IPS DF 4.7 (cell line): Measurements from ENCODE around the gene AKAP9.
"Not testable (repeated sequence)": the region's sequence is repeated elsewhere in the genome, so short reads cannot be mapped to it uniquely, and the experiment has no call there.

Experiments
- DNase-seq: peaks from one replicate; pipeline ENCODE4 v3.0.0-alpha.2; 2013; ENCODE audit warnings: low spot score; ENCODE audit errors: extremely low read depth

The AKAP9 gene

DNA sequence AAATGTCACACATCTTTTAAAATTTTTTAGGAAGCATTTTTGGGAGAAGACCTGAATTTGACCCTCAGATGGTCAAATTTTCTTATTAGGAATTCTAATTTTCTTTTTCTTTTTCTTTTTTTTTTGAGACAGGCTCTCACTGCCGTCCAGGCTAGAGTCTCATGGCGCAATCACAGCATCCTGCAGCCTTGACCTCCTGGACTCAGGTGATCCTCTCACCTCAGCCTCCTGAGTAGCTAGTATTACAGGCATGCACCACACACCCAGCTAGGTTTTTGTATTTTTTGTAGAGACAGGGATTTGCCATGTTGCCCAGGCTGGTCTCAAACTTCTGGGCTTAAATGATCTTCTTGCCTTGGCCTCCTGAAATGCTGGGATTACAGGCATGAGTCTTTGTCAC, 65.4 kb downstream of the AKAP9 start:
- no peak for DNase-seq

GRCh38 chr7:92010215-92010614, 69.6 kb downstream of the AKAP9 start:
- no peak for DNase-seq

DNA sequence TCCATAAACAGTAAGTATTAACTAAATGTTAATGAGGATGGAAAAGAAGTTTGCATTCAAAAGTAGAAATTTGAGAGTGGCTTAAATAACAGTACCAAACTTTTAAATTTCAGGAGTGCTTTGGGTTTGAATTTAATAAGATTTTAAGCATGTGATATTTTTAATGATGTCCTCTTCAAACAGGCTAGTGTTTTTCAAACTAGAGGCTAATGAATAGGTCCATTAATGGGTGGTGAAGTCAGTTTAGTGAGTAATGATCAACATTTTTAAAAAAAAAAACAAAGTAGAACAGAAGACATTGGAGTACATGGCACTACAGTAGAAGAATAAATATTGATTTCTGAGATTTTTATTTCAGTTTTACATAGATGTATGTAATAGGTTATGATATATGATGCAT, 72.9 kb downstream of the AKAP9 start:
- no peak for DNase-seq

GRCh38 chr7:92020636-92021035, 80.0 kb downstream of the AKAP9 start:
- DNase-seq, result no peak

- DNase-seq, result no peak
Measured at GRCh38 chr7:92025260-92025659, 84.6 kb downstream of the AKAP9 start.

DNA sequence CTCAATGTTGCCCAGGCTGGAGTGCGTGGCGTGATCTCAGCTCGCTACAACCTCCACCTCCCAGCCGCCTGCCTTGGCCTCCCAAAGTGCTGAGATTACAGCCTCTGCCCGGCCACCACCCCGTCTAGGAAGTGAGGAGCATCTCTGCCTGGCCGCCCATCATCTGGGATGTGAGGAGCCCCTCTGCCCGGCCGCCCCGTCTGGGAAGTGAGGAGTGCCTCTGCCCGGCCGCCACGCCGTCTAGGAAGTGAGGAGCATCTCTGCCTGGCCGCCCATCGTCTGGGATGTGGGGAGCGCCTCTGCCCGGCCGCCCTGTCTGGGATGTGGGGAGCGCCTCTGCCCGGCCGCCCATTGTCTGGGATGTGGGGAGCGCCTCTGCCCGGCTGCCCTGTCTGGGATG, 86.0 kb downstream of the AKAP9 start:
- DNase-seq, result not testable (repeated sequence)

DNA sequence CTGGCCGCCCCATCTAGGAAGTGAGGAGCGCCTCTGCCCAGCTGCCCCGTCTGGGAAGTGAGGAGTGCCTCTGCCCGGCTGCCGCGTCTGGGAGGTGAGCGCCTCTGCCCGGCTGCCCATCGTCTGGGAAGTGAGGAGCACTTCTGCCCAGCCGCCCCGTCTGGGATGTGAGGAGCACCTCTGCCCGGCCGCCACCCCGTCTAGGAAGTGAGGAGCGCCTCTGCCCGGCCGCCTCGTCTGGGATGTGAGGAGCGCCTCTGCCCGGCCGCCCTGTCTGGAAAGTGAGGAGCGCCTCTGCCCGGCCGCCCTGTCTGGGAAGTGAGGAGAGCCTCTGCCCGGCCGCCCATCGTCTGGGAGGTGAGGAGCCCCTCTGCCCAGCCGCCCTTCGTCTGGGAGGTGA, 86.5 kb downstream of the AKAP9 start:
- DNase-seq, result not testable (repeated sequence)

DNA sequence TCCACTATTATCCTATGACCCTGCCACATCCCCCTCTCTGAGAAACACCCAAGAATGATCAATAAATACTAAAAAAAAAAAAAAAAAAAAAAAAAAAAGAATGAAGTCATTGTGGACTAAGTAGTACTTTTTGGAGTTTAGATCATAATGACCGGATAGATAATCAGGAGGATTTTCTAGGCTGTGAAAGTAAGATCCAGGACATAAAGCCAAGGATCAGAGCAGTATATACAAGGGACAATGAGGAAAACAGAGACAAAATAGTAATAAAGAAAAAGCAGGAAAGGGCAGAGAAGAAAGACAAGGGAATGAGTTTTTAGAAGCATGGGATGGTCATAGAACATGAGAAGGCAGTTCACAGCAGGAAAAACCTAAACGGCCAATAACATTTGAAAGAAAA, 87.6 kb downstream of the AKAP9 start:
- DNase-seq, result no peak

DNA sequence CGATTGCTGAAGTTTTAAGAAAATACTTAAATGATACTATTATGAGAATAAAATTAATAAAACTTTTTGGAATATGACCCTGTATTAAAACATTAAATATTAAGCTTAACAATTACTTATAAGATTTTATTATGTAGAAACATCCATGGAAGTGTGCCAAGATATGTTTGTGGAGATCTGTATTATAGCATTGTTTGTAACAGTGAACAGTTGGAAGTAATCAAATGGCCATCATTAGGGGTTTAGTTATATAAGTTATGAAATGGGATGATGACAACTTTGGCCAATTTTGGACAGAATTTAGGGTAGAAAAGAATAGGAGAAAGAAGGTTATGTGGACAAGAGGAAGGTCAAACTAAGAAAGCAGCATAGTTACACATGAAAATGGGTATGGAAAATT, 88.0 kb downstream of the AKAP9 start:
- DNase-seq, result no peak

- no peak for DNase-seq
Measured at GRCh38 chr7:92034116-92034515, 93.5 kb downstream of the AKAP9 start.

GRCh38 chr7:92035576-92035975, 94.9 kb downstream of the AKAP9 start:
- no peak for DNase-seq

GRCh38 chr7:92039900-92040299, 99.2 kb downstream of the AKAP9 start:
- no peak for DNase-seq

DNA sequence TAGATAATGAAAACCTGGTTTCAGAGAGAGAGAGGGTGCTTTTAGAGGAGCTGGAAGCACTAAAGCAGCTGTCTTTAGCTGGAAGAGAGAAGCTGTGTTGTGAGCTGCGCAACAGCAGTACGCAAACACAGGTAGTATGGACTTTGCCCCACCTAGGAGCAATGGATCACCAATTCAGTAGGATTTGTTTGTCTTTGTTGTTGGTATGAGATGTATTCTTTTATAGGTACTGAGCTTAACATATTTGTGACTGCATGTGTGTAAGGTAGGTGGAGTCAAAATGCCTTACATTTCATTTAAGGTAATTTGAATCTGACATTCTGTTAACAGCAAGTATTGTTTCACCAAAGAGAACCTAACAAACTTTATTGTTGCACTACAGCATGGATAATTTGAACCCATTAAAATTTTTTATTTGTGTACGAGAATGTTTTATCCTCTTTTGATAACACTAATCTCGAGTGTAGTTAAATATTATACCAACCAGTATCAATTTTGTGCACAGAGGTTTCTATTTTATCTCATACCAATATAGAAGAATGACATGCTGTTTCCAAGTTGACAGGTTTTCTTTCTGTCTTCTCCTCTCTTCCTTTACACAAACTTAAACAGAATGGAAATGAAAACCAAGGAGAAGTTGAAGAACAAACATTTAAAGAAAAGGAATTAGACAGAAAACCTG, 101.5 kb downstream of the AKAP9 start:
- no peak for DNase-seq

GRCh38 chr7:92043098-92043497, 102.4 kb downstream of the AKAP9 start:
- no peak for DNase-seq

DNA sequence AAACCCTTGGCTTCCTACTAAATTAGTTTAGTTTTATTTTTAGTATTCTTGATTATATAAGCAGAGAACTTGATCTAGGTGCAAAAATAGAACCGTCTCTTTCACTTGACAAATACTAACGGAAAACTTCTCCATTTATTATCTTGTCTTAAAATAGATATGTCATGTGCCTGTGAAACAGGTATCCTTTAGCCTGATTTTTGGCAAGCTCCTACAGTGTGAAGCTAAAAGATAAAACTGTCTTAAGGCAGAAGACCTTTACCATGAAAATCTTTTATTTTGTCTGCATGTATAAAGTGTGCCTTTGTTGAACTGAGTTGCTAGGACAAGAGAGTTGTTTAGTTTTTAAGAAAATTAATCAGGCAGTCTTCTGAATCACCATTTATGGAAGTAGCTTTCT, 103.0 kb downstream of the AKAP9 start:
- no peak for DNase-seq

GRCh38 chr7:92044148-92044547, 103.5 kb downstream of the AKAP9 start:
- DNase-seq, result no peak

DNA sequence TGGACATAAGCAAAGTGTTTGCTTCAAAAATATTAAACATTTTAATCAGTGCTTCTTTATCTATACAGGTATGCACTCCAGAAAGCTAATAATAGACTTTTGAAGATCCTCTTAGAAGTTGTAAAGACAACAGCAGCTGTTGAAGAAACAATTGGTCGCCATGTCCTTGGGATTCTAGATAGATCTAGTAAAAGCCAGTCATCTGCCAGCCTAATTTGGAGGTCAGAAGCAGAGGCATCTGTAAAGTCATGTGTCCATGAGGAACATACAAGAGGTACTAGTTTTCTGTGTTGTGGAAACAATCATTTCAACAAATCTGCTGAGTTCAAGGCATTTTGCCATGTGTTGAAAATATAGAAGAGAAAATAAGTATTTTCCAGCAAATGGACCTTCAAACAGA, 104.3 kb downstream of the AKAP9 start:
- DNase-seq, result no peak

DNA sequence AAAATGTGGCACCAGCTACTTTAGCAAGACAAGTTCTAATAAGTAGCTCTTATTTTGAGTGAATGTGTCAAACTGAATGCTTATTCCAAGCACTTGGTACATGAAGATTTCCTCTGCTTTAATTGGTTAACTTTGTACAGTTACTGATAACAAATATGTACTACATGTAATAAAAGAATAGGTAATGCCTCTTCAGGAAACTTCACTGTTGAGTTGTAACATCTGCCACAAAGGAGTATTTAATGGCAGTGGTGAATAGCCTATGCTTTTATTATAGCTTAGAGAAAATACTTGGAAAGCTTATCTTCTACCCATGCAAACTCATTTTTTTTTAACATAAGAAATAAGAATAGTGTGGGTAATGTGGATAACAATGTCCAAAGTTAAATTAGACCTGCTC, 111.0 kb downstream of the AKAP9 start:
- no peak for DNase-seq

GRCh38 chr7:92052159-92052558, 111.5 kb downstream of the AKAP9 start:
- DNase-seq, result no peak

- no peak for DNase-seq
Measured at GRCh38 chr7:92052684-92053083, 112.0 kb downstream of the AKAP9 start.

- no peak for DNase-seq
Measured at GRCh38 chr7:92053312-92053711, 112.7 kb downstream of the AKAP9 start.

DNA sequence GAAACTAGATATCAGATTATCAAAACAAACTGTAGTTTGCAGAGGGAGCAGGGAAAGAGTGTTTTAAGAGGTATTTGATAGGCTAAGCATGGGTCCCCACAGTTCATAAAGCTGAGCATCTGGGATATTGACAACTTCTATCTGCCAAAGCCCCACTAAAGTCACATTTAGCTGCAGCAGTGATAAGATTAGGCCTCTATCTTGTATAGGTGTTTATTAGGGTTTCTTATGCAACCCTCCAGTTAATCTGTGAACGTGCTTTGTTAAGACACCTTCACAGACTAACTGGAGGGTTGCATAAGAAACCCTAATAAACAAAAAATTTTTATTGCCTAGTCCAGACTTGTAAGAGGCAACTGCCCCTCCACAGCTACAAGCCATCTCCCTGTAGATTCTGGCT, 115.6 kb downstream of the AKAP9 start:
- no peak for DNase-seq

- no peak for DNase-seq
Measured at GRCh38 chr7:92057375-92057774, 116.7 kb downstream of the AKAP9 start.

DNA sequence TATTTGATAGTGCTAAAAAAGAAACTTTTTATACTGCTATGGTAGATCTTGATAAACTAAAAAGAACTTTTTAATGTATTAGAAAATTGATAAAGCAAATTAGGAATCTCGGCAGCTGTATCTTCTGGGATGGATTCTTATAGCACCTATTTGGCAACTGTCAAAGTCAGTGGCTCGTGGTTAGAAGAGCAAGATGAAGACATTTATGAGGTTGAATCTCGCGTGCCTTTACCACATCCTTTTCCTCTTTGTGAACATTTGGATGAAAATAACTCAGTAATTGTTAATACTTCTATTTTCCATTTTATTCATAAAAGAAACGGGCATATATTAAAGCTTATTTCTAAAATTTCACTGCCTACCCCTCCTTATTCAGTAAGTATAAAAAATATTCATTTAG, 117.4 kb downstream of the AKAP9 start:
- no peak for DNase-seq
